ENCODE results near the gene MAMDC4. TPM values are rescaled to one million over a fixed set of nuclear protein-coding genes. Genes with fewer than 3 reads are reported as not detected.
A peak's percentile ranks its signal among the peaks of the same experiment; 100 is the strongest.

The MAMDC4 gene
- total RNA-seq, 1 donor from 2014 or later: 2.0 TPM

DNA sequence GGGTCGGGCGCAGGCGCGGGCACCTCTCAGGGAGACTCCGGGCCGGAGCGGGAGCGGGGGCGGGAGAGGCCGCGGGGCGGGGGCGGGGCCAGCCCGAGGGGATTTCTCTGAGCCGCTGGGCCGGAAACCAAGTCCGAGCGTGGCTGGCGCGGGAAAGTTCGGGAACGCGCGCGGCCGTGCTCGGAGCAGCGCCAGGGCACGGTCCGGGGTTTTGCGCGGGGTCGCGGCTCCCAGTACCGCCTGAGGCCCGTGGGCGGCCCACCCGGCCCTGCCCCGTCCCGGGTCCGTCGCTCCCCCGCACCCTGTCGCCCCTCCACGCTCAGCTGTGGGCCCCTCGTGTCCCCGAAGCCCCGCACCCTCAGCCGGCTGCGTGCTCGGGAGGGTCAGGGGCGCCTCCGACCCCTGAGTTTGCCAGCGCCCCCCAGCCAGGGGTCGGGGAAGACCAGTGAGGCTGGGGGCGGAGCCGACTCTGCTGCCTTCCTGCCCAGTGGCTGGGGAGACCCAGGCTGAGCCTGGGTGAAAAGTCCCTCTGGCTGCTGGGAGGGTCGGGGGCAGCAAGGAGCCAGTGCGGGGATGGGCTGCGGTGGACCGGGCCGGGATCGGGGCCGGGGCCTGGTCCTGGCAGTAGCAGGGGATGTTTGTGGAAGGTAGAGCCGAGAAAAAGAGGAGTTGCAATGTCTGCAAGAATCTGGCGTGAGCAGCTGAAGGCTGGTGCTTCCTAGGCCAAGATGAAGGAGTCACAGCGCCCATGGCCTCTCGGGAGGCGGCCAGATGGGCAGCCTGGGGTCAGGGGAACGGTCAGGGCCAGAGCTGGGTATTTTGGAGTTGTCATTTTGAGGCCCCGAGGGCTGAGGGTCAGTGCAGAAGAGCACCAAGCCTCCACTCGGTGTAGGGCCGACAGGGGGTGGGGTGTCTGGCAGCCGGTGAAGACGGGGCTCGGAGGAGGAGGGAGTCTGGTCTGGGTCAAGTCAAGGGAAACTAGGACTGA lies 34.8 kb downstream of the MAMDC4 start:
- peak; percentile 29 to 46 for DNase-seq (ENCODE audit: low read depth in 2 of 2)

DNA sequence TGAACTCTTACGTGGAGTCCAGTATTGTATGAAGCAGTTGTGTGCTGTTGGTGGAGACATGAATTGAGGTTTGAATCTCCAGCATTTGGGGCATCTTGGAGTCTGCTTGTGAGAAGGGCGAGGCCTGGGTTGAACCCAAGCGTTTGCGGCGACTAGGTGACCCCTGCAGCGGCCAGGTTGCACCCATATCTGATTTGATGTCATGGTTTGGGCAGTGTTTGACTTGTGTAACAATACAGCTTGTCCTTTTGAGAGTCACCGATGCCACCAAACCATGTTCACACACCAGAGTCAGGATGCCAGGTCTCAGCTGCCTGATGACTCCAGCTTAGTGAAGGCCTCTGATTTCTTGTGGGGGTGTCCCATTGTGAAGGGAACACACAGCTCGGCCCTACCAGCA lies 36.3 kb downstream of the MAMDC4 start:
- no peak for DNase-seq (ENCODE audit: low read depth in 2 of 2)

DNA sequence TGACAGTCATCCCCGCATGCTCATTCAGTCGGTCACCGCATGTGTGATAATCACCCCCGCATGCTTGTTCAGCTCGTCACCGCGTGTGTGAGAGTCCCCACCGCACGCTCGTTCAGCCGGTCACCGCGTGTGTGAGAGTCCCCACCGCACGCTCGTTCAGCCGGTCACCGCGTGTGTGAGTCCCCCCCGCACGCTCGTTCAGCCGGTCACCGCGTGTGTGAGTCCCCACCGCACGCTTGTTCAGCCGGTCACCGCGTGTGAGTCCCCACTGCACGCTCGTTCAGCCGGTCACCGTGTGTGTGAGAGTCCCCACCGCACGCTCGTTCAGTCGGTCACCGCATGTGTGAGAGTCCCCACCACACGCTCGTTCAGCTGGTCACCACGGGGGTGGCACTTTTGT lies 37.7 kb downstream of the MAMDC4 start:
- no peak for DNase-seq (ENCODE audit: low read depth in 2 of 2)

DNA sequence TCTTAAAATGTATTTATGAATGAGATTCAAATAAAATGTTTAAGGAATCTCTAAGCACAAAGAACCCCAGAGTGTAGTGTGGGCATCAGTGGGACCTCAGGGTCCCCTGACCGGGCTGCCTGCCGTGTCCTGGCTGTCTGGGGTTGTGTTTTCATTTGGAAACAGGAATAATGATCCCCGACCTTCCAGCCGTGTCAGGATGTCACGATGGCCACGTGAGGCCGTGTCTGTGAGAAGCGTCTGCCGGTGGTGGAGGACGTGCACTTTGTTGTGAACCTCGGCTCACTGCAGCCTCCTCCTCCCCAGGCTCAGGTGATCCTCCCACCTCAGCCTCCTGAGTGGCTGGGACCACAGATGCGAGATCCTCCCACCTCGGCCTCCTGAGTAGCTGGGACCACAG lies 38.5 kb downstream of the MAMDC4 start:
- DNase-seq (ENCODE audit: low read depth in 2 of 2): peak in 1 of 2 donors; percentile 53

DNA sequence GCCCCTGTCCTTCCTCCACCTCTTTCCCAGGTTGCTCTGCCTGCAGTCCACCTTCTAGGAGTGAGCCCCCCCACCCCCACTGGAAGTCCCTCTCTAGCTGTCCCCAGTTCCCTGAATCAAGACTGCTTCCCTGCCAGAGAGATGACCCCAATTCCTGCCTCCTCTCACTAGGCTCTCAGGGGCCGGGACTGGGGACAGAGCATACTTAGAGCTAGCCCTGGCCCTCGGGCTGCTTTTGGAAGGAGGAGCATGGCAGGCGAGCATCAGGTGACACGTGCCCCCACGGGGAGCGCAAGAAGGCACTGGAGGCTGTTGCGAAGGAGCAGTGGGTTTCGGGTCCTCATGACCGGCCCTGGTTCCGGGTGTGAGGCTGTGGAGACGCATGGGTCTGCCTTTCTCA lies 43.9 kb downstream of the MAMDC4 start:
- no peak for DNase-seq (ENCODE audit: low read depth in 2 of 2)

DNA sequence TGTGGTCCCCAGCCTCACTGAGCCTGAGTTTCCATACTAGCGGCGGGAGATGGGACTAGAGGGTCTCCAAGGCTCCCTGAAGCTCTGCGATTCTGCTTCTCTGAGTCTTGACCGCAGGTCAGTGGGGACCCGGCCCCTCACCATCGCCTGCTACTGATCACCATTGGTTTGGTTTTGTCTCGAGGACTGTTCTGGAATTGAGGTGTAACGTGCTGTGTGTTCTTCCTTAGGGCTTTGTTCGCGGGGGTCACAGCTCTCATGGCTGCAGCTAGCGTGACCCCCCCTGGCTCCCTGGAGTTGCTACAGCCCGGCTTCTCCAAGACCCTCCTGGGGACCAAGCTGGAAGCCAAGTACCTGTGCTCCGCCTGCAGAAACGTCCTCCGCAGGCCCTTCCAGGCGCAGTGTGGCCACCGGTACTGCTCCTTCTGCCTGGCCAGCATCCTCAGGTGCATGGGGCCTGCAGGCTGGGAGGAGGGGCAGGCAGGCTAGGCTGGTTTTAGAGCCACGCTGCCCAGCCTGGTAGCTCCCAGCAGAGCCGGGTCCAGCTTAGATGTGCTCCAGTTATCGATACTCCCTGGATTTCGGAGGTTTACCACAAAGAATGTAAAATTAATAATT lies 46.4 kb downstream of the MAMDC4 start:
- DNase-seq (ENCODE audit: low read depth in 2 of 2): no peak

DNA sequence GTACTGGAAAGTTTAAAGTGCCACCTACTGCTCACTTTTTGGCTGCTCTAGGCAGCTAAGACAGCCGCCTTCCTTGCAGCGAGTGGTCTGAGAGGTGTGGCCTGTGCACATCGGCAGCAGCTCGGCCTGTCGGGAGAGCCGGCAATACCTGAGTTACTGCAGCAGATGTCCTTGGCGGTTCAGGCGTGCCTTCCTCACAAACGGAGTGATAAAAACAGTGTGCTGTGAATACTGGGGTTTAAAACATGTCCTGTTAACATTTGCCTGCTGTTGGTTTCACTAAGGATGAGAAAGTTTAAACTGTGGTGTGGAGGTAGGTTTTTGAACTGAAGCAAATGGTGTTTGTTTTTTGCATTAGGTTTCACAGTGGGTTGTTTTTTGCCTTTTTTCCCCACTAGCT lies 47.0 kb downstream of the MAMDC4 start:
- no peak for DNase-seq (ENCODE audit: low read depth in 2 of 2)

DNA sequence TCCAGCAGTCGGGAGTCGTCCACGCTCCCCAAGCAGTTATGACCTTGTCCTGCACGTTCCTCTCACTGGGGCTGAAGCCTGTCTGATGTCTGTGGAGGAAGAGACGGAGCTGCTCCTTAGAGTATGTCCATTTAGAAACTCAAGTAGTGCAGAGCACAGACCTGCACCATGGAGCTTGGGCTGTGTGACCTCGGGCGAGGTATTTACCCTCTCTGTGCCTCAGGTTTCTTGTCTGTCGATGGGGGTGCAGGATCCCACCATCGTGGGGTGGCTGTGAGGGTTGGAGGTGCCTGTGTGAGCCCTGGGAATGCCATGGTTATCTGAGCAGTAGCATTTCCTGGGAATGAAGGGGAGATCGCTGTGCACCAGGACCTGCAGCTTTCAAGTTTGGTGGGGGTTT lies 48.4 kb downstream of the MAMDC4 start:
- no peak for DNase-seq (ENCODE audit: low read depth in 2 of 2)

DNA sequence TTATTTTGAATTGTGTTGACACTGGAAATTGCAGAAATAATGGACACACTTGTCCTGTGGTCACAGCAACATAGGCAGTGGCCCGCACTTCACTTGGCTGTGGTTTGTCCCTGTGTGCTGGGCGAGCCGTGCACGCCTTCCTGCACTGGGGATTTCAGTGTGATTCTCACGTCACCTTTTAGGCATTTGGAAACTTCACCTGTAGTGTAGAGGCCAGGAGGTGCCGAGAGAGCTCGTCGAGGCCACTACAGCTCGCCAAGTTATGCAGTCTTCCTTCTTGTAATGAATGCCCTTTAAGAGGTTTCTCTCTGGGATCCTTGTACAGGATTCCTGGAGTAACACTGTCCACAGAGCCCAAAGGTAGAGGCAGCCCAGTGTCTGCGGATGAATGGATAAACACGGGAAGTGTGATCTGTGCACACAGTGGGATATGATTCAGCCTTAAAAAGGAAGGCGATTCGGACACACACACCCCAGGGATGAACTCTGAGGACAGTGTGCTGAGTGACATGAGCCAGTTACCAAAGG lies 48.9 kb downstream of the MAMDC4 start:
- DNase-seq (ENCODE audit: low read depth in 2 of 2): peak; percentile 14 to 92

DNA sequence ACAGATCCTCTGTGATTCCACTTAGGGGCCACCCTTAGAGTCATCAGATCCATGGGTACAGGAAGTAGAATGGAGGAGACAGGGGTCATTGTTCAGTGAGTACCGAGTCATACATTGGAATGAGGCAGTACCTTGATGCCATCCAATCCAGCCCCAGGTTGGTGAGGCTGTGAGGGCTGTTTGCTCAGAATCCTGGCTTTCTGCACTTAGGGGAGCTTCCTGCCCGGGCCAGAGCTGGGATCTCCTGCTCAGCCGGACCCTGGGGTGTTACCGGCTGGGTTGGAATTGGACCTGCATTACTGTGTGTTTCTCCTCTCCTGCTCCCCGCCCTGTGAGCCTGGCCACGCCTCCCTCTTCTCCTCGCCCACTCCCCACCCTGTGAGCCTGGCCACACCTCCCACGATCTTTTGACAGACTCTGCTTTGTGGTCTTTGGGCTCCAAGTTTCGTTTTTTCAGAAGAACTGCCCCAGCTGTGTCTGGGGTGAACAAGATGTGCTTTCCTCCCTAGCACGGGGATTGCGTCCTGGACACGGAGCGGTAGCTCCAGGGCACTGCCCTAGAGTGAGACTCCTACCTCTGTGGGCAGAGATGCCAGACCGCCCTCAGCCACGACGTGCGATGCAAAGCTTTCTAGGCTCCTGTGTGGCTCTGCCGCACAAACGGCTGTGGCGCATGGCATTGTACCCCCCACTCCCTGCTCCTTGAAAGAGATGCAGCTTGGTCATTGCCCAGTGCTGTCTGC lies 49.5 kb downstream of the MAMDC4 start:
- peak in 1 of 2 donors; percentile 65 for DNase-seq (ENCODE audit: low read depth in 2 of 2)

DNA sequence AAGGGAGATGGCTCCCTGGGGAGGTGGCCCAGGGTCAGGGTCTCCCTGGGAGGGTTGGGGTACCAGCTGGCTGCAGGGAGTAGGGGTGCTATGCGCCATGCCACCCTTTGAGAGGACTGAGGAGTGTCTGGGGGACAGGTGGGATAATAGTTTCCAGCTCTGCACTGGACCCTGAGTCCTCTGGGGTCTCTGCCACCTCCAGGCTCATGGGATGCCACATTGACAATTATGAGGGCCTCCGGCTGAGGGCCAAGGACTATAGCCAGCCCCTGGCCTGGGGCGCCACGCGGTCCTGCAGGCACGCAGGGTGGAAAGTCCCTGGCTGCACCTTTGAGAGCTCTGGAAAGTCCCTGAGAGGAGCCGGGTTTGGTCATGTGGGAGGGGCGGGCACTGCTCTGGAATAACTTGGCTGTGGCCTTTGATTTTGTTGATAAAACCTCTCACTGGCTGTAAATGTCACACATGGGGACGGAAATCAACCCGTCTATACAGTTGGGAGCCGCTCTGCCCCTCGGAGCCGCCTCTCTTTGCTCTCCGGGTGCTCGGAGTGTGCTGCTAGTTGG lies 50.2 kb downstream of the MAMDC4 start:
- peak; percentile 91 to 93 for DNase-seq (ENCODE audit: low read depth in 2 of 2)

DNA sequence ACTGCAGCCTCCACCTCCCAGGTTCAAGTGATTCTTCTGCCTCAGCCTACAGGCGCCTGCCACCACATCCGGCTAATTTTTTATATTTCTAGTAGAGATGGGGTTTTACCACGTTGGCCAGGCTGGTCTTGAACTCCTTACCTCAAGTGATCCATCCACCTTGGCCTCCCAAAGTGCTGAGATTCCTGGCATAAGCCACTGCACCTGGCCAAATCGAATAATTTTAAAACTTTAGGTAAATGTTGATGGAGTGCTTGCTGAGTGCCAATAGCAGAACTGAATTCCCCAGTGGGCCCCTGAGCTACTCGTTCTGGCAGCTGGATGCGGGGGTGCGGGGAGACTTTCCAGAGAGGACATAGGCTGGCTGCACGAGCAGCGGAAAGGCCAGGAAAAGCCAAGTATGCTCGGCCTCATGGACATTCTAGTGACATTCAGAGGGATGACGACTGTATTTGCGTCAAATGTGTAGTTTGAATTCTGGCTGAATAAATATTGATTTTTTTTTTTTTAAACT lies 51.0 kb downstream of the MAMDC4 start:
- peak in 1 of 2 donors; percentile 88 for DNase-seq (ENCODE audit: low read depth in 2 of 2)

DNA sequence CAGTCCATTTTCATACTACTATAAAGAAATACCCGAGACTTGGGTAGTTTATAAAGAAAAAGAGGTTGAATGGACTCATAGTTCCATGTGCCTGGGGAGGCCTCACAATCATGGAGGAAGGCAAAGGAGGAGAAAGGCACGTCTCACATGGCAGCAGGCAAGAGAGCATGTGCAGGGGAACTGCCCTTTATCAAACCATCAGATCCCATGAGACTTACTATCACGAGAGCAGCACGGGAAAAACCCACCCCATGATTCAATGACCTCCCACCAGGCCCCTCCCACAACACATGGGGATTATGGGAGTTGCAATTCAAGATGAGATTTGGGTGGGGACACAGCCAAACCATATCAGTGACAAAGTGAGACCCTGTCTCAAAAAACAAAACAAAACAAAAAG lies 54.1 kb downstream of the MAMDC4 start:
- DNase-seq (ENCODE audit: low read depth in 2 of 2): no peak

DNA sequence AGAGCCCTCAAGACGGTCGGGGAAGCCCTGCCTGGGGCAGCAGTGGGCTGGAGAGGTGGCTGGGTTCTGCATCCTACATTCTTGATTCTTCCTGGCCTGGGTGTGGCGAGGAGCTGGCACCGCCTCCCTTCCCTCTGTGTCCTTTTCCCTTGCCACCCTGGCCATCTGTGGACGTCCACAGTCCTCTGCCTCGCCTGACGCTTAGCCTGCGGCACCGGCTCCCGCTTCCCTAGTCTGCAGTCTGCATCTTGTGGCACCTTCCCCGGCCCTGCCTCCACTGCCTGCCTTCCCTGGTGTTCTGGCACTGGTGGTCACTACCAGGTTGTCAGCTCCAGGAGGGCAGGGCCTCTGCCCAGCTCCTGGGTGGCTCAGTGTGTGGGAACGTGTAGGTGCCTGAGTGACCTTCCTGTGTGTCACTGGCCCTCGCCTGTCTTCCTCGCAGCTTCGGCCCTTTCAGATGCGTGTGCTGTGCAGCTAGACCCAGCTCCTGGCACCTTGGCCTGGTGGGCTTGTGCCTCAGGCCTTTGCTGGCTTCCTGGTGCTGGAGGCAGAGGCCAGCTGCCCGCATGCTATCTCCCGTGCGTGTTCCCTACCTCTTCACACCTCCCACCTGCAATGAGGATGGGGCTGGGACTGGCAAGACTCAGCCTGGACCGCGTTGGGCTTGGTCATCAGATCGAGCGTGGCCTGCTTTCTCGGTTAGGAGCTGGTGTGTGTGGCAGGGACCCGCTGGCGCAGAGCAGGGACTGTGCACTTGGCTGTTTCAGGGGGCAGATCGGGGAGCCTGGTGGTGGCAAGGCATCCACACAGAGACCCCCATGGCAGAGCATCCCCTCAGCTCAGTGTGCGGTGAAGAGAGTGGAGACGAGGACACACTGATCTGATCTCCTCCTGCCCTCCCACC lies 55.1 kb downstream of the MAMDC4 start:
- DNase-seq (ENCODE audit: low read depth in 2 of 2): no peak

Other genes starting within 250 kb of the MAMDC4 start
- gene EGFL7, start 189.4 kb upstream of the MAMDC4 start, total RNA-seq: 330 and 384 TPM in 2 replicates
- gene AGPAT2, start 164.9 kb upstream of the MAMDC4 start, total RNA-seq: 18.8 and 41.0 TPM in 2 replicates
- 64.7 and 91.1 TPM in 2 replicates for gene DIPK1B, start 139.8 kb upstream of the MAMDC4 start, total RNA-seq
- gene LCN10, start 109.4 kb upstream of the MAMDC4 start, total RNA-seq: not detected in 2 replicates
- gene LCN6, start 103.8 kb upstream of the MAMDC4 start, total RNA-seq: not detected in 2 replicates
- not detected in 2 replicates for gene LCN8, start 94.1 kb upstream of the MAMDC4 start, total RNA-seq
- 0.22 TPM in 1 of 2 replicates, not detected in the other for gene LCN15, start 87.8 kb upstream of the MAMDC4 start, total RNA-seq
- gene TMEM141, start 61.0 kb upstream of the MAMDC4 start, total RNA-seq: 65.4 and 66.7 TPM in 2 replicates
- gene CCDC183, start 56.0 kb upstream of the MAMDC4 start, total RNA-seq: 0.22 and 1.4 TPM in 2 replicates
- gene RABL6, start 44.4 kb upstream of the MAMDC4 start, total RNA-seq: 43.8 and 47.7 TPM in 2 replicates
- 0.44 and 1.4 TPM in 2 replicates for gene AJM1, start 9.9 kb upstream of the MAMDC4 start, total RNA-seq
- 242 and 316 TPM in 2 replicates for gene PHPT1, start 2.9 kb upstream of the MAMDC4 start, total RNA-seq
- 254 and 382 TPM in 2 replicates for gene EDF1, start 14.0 kb downstream of the MAMDC4 start, total RNA-seq
- 10.9 and 14.7 TPM in 2 replicates for gene TRAF2, start 34.2 kb downstream of the MAMDC4 start, total RNA-seq
- 115 and 192 TPM in 2 replicates for gene FBXW5, start 92.4 kb downstream of the MAMDC4 start, total RNA-seq
- gene C8G, start 92.9 kb downstream of the MAMDC4 start, total RNA-seq: 0.60 and 0.65 TPM in 2 replicates
- gene LCN12, start 99.9 kb downstream of the MAMDC4 start, total RNA-seq: not detected in 2 replicates
- gene PTGDS, start 125.2 kb downstream of the MAMDC4 start, total RNA-seq: 0.22 and 0.79 TPM in 2 replicates
- not detected in 2 replicates for gene LCNL1, start 130.6 kb downstream of the MAMDC4 start, total RNA-seq
- gene PAXX, start 140.1 kb downstream of the MAMDC4 start, total RNA-seq: 8.9 and 9.7 TPM in 2 replicates
- gene CLIC3, start 144.2 kb downstream of the MAMDC4 start, total RNA-seq: 0.22 TPM in 1 of 2 replicates, not detected in the other
- 4.0 and 5.0 TPM in 2 replicates for gene ABCA2, start 175.9 kb downstream of the MAMDC4 start, total RNA-seq
- gene FUT7, start 179.7 kb downstream of the MAMDC4 start, total RNA-seq: not detected in 2 replicates
- gene NPDC1, start 193.8 kb downstream of the MAMDC4 start, total RNA-seq: 6.2 and 10.5 TPM in 2 replicates
- gene ENTPD2, start 201.7 kb downstream of the MAMDC4 start, total RNA-seq: not detected in 2 replicates
- 1.4 and 5.9 TPM in 2 replicates for gene SAPCD2, start 218.2 kb downstream of the MAMDC4 start, total RNA-seq
- 13.1 and 16.9 TPM in 2 replicates for gene UAP1L1, start 225.2 kb downstream of the MAMDC4 start, total RNA-seq
- 38.3 and 43.4 TPM in 2 replicates for gene MAN1B1, start 234.6 kb downstream of the MAMDC4 start, total RNA-seq

Measured in lung microvascular endothelial cell (primary cell).